ENCODE measurements around the gene PARD3B.

PARD3B gene

DNA sequence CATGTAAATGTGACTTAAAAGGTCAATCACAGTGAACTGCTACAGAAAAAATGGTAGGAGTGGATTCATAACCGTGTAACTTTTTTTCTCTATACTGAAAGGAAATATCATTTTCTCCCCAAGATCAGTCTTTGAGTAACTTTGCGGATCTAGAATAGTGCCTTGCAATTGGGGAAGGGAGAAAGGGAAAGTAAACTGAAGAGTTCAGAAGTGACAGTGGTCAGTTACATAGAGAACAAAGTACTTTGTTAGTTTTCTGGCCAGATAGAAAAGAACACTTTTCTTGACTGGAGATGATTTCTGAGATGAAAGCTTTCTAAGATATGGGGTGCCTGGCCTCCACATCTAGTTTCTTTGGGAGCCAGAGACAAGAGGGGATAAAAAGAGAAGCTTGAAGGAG is 26.6 kb downstream of the PARD3B start:
- H3K4me1 ChIP-seq (ENCODE audit: control insufficient read depth, insufficient read depth, low read length), result no peaks in the 10 kb centered on the region
- no peaks in the 10 kb centered on the region for H3K36me3 ChIP-seq (ENCODE audit: insufficient read depth, low read length)
- no peaks in the 10 kb centered on the region for H3K9me3 ChIP-seq (replicated peaks; ENCODE audit: low read length)
- H3K9ac ChIP-seq (ENCODE audit: low read depth, low read length), result no peak overlapping the region
- no peak overlapping the region for H3K4me3 ChIP-seq (ENCODE audit: low read length)
- H3K4me2 ChIP-seq (ENCODE audit: low read length), result no peak overlapping the region
- H3K27me3 ChIP-seq (ENCODE audit: control insufficient read depth, insufficient read depth, low read length), result no peaks in the 10 kb centered on the region

DNA sequence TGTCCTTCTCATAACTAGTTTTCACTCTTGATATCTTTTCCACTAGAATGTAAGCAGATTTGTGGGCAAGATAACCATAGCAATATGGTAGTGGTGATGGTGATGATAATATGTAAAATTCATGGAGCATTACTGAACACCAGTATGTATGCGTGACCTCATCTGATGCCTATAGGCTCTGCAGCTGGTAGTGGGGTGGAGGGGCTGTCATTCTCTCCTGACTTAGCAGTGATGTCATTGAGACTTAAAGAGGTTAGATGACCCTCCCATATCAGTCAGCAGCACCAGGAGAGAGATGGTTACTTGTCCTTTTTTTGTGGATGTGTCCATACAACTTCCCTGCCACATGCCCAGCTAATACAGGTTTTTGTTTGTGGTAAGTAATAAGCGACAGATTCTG is 27.9 kb downstream of the PARD3B start:
- Histone ChIP-seq H3K27me3 (ENCODE audit: control insufficient read depth, insufficient read depth, low read length) (no peaks in the 10 kb centered on the region), H3K4me1 (ENCODE audit: control insufficient read depth, insufficient read depth, low read length) (no peaks in the 10 kb centered on the region), H3K4me2 (ENCODE audit: low read length) (no peak overlapping the region), H3K36me3 (ENCODE audit: insufficient read depth, low read length) (no peaks in the 10 kb centered on the region), H3K9me3 (replicated peaks; ENCODE audit: low read length) (no peaks in the 10 kb centered on the region), H3K4me3 (ENCODE audit: low read length) (no peak overlapping the region), H3K9ac (ENCODE audit: low read depth, low read length) (no peak overlapping the region)

DNA sequence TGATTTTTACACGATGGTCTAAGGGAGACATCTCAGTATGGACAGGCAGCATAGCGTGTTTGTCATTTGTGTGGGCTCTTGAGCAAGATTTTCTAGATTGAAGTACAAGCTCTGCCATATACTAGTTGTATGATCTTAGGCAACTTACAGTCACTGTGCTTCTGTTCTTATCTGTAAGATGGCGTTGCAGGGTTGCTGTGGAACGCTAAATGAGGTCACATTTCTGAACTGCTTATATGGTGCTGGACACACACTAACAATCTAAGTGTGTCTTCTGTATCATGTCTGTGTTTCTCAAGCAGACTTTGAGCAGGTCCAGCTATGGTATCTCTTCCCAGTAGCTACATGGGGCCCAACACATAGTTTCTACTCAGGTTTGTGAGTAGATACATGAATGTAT is 29.2 kb downstream of the PARD3B start:
- H3K36me3 ChIP-seq (ENCODE audit: insufficient read depth, low read length), result no peaks in the 10 kb centered on the region
- no peak overlapping the region for H3K9ac ChIP-seq (ENCODE audit: low read depth, low read length)
- no peaks in the 10 kb centered on the region for H3K27me3 ChIP-seq (ENCODE audit: control insufficient read depth, insufficient read depth, low read length)

DNA sequence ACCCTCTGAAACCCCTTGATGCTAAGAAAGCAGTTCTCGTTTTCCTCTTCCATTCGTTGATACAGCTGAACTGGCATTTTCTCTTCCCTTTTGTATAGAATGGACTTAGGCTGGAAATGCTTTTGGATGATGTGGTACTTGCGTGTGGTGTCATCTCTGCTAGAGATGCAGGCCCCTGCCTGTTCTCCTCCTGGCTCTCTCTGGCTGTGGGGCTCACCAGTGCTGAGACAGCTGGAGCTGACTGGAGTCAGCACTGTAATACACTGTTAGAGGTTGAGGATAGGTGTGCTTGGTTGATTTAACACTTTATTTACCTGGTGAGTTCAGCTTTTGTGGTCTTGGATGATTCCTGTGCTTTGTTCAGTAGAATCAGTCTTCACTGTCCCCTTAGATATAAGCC is 30.2 kb downstream of the PARD3B start:
- Histone ChIP-seq H3K4me2 (ENCODE audit: low read length) (no peak overlapping the region), H3K36me3 (ENCODE audit: insufficient read depth, low read length) (no peaks in the 10 kb centered on the region), H3K4me3 (ENCODE audit: low read length) (no peak overlapping the region), H3K27me3 (ENCODE audit: control insufficient read depth, insufficient read depth, low read length) (no peaks in the 10 kb centered on the region), H3K4me1 (ENCODE audit: control insufficient read depth, insufficient read depth, low read length) (no peaks in the 10 kb centered on the region), H3K9me3 (replicated peaks; ENCODE audit: low read length) (no peaks in the 10 kb centered on the region), H3K9ac (ENCODE audit: low read depth, low read length) (no peak overlapping the region)

More for the DNA sequence above, 29.2 kb downstream of the PARD3B start:
- no peaks in the 10 kb centered on the region for H3K4me1 ChIP-seq (ENCODE audit: control insufficient read depth, insufficient read depth, low read length)
- no peaks in the 10 kb centered on the region for H3K9me3 ChIP-seq (replicated peaks; ENCODE audit: low read length)
- H3K4me3 ChIP-seq (ENCODE audit: low read length), result no peak overlapping the region
- H3K4me2 ChIP-seq (ENCODE audit: low read length), result no peak overlapping the region

DNA sequence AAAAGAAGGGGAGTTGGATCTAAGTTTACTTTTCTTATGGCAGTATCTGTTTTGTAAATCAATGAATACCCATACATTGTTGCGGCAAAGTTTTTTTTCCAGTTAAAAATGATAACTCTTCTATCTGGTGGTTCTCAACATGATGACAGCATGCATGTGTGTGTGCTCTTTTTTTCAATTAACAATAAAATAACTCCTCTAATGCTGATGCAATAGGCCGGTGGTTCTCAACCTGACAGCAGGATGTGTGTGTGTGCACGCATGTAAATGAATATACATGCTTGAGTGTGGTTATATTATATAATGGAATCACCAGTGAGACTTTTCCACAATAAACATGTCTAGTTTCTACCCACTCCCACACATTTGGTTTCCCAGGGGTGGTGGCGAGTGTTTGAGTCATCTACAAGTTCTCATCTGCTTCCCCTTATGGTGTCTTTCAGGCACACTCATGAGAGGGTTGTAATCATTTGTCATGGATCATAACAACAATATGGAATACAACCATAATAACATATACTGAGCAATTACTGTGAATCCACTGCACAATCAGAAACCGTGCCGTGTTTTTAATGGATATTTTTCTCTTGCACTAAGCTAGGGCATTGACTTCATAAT is 31.2 kb downstream of the PARD3B start:
- Histone ChIP-seq H3K4me1 (ENCODE audit: control insufficient read depth, insufficient read depth, low read length) (no peaks in the 10 kb centered on the region), H3K4me3 (ENCODE audit: low read length) (no peak overlapping the region)

DNA sequence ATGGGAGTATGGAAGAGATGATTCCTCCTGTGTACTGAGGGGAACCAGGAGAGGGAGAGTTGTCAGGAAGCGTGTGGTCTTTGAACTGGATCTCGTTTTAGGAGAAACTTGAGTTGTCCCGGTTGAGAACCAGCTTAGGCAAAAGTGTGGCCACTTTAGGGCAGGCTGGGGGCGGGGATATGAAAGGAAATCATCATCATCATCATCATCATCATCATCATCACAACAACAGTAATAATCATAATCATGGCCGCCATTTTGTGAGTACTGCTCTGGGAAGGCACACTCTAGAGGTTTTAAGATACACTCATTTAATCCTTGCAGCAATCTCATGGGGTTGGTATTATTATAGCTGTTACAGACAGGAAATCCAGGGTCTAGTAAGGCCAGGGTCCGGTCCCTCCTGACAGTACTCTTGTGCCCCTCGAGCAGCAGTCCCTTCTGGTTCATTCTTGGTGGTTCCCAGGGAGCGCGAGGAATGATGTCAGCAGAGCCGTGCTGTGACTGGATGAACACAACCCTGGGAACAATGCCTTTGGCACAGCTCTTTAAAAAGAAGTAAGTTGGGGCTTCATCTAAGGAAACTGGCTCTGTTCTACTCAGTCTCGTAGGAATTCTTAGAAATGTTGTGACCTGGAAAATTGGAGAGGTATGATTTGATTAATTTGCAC is 33.8 kb downstream of the PARD3B start:
- Histone ChIP-seq H3K9ac (ENCODE audit: low read depth, low read length) (no peak overlapping the region), H3K27me3 (ENCODE audit: control insufficient read depth, insufficient read depth, low read length) (no peaks in the 10 kb centered on the region), H3K4me3 (ENCODE audit: low read length) (no peak overlapping the region), H3K36me3 (ENCODE audit: insufficient read depth, low read length) (no peaks in the 10 kb centered on the region), H3K4me1 (ENCODE audit: control insufficient read depth, insufficient read depth, low read length) (no peaks in the 10 kb centered on the region), H3K4me2 (ENCODE audit: low read length) (no peak overlapping the region), H3K9me3 (replicated peaks; ENCODE audit: low read length) (no peaks in the 10 kb centered on the region)

More for the DNA sequence above, 31.2 kb downstream of the PARD3B start:
- Histone ChIP-seq H3K9ac (ENCODE audit: low read depth, low read length) (no peak overlapping the region), H3K4me2 (ENCODE audit: low read length) (no peak overlapping the region), H3K27me3 (ENCODE audit: control insufficient read depth, insufficient read depth, low read length) (no peaks in the 10 kb centered on the region), H3K9me3 (replicated peaks; ENCODE audit: low read length) (no peaks in the 10 kb centered on the region), H3K36me3 (ENCODE audit: insufficient read depth, low read length) (no peaks in the 10 kb centered on the region)

DNA sequence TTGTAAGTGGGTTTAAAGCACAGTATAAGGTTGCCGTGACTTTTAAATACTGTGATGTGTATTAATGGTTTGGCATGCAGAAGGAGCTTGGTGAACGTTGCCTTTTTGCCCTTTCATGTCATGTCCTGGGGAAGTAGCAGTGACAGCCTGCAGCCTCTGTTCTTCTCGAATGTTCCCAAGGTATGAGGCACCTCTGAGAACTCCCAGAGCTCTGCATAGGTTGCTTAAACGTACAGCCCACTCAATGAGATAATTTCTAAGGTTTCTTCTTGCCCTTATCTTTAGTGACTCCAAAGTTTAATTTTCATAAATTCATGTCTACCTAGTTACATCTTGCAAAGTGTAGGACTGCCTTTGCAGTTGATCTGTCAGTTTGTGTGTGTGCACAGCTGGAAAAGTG is 36.7 kb downstream of the PARD3B start:
- Histone ChIP-seq H3K36me3 (ENCODE audit: insufficient read depth, low read length) (no peaks in the 10 kb centered on the region), H3K4me3 (ENCODE audit: low read length) (no peak overlapping the region), H3K9me3 (replicated peaks; ENCODE audit: low read length) (no peaks in the 10 kb centered on the region), H3K27me3 (ENCODE audit: control insufficient read depth, insufficient read depth, low read length) (no peaks in the 10 kb centered on the region), H3K4me2 (ENCODE audit: low read length) (no peak overlapping the region), H3K9ac (ENCODE audit: low read depth, low read length) (no peak overlapping the region), H3K4me1 (ENCODE audit: control insufficient read depth, insufficient read depth, low read length) (no peaks in the 10 kb centered on the region)

DNA sequence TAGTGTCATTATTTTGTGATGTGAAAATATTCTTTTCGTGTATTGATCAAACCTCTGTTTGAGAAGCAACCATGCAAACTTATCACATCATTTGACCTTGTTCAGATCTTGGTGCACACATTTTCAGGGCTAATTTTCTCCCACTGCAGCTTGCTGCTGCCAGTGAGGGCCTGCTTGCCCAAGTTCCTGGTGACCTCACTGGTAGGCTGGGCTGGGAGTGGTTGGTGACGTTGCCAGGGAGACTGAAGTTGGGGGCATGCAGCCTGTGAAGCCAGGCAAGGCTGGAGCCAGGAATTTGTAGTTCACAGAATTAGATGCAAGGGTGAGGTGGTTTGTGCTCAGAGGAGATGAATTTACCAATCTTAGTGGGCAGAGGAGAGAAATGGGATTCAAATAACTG is 38.5 kb downstream of the PARD3B start:
- Histone ChIP-seq H3K4me2 (ENCODE audit: low read length) (no peak overlapping the region), H3K9ac (ENCODE audit: low read depth, low read length) (no peak overlapping the region), H3K4me1 (ENCODE audit: control insufficient read depth, insufficient read depth, low read length) (no peaks in the 10 kb centered on the region), H3K4me3 (ENCODE audit: low read length) (no peak overlapping the region), H3K27me3 (ENCODE audit: control insufficient read depth, insufficient read depth, low read length) (no peaks in the 10 kb centered on the region), H3K9me3 (replicated peaks; ENCODE audit: low read length) (no peaks in the 10 kb centered on the region), H3K36me3 (ENCODE audit: insufficient read depth, low read length) (no peaks in the 10 kb centered on the region)

DNA sequence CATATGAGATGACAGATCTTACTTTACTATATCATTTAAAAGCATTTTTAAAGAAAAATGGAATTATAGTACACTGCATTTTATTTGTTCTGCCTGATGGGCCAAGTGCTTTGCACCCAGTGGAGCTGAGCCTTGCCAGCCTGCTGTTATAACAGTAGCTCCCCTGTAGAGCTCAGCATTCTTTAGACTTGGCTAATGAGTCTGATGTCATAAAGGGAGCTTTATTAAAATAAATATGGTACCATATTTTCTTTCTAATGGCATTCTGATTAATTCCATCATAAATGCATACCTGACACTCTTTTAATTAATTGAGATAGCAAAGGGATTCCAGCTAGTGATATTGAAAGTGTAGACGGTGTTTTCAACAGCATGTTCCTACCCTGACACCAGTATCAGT is 40.7 kb downstream of the PARD3B start:
- Histone ChIP-seq H3K4me3 (ENCODE audit: low read length) (no peak overlapping the region), H3K27me3 (ENCODE audit: control insufficient read depth, insufficient read depth, low read length) (no peaks in the 10 kb centered on the region), H3K4me1 (ENCODE audit: control insufficient read depth, insufficient read depth, low read length) (no peaks in the 10 kb centered on the region), H3K36me3 (ENCODE audit: insufficient read depth, low read length) (no peaks in the 10 kb centered on the region), H3K9me3 (replicated peaks; ENCODE audit: low read length) (no peaks in the 10 kb centered on the region), H3K4me2 (ENCODE audit: low read length) (no peak overlapping the region), H3K9ac (ENCODE audit: low read depth, low read length) (no peak overlapping the region)

DNA sequence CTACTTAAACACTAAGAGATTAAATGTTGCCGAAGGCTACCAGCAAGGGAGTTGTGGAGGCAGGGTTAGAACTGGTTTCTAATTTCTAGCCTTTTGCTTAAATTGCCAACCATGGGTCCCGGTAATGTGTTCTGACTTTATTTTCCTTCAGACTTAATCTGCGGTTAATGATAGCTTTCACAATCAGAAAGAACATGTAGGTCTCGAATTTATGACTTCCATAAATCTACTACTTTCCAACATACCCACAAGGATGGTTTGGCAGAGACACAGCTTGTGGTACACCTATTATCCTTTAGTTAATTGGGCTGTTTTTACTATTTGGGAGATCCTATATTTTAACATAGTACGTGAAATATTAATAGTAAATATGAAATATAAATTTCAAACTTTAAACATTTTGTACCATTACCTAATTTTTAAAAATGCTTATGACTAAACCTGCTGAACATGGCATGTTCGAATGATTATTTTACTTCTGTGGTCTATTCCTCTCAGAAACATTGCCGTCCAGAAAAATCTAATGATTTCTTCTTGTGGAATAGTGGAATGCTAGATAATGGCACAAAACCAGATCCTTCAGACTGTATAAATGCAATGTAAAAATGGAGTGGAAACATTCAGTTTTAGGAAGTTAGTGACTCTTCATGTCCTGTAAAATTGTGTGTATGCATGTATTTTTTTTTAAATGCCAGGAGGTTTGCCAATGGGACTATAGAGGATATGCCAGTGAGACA is 41.3 kb downstream of the PARD3B start:
- Histone ChIP-seq H3K4me3 (ENCODE audit: low read length) (no peak overlapping the region), H3K4me2 (ENCODE audit: low read length) (no peak overlapping the region), H3K9ac (ENCODE audit: low read depth, low read length) (no peak overlapping the region), H3K4me1 (ENCODE audit: control insufficient read depth, insufficient read depth, low read length) (no peaks in the 10 kb centered on the region), H3K9me3 (replicated peaks; ENCODE audit: low read length) (no peaks in the 10 kb centered on the region), H3K36me3 (ENCODE audit: insufficient read depth, low read length) (no peaks in the 10 kb centered on the region), H3K27me3 (ENCODE audit: control insufficient read depth, insufficient read depth, low read length) (no peaks in the 10 kb centered on the region)

DNA sequence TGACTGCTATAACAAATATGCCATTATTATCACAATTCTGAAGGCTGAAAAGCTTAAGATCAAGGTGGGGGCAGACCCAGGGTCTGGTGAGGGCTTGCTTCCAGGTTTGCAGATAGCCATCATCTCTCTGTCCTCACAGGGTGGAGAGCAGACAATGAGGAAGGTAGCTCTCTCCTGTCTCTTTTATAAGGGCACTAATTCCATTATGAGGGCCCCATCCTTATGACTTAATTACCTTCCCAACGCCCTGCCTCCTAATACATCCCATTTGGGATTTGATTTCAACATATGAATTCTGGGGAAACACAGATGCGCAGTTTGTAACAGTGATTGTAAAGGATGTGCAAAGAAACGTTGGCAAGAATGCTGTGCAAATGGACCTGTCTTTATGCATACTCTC is 44.8 kb downstream of the PARD3B start:
- no peaks in the 10 kb centered on the region for H3K27me3 ChIP-seq (ENCODE audit: control insufficient read depth, insufficient read depth, low read length)
- no peaks in the 10 kb centered on the region for H3K9me3 ChIP-seq (replicated peaks; ENCODE audit: low read length)
- no peak overlapping the region for H3K4me3 ChIP-seq (ENCODE audit: low read length)
- no peaks in the 10 kb centered on the region for H3K4me1 ChIP-seq (ENCODE audit: control insufficient read depth, insufficient read depth, low read length)
- H3K36me3 ChIP-seq (ENCODE audit: insufficient read depth, low read length), result no peaks in the 10 kb centered on the region
- no peak overlapping the region for H3K9ac ChIP-seq (ENCODE audit: low read depth, low read length)
- no peak overlapping the region for H3K4me2 ChIP-seq (ENCODE audit: low read length)

DNA sequence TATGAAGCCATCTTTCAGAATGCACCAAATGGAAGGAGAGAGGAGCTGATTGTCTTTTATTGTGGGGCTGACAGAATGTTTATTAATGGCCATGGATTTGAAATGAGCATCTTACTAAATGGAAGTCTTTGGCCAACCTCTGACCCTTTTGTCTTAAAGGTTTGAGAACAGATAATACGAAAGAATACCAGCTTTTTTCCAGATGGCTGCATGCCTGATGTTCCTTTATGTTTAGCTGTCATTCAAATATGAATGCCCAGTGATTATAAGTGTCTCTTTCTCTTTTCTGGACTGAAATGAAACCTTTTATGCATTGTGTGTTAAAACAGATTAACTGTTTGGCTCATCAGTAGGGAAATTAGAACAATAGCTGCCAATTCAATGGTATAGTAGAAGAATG is 46.0 kb downstream of the PARD3B start:
- H3K4me1 ChIP-seq (ENCODE audit: control insufficient read depth, insufficient read depth, low read length), result no peaks in the 10 kb centered on the region
- H3K4me2 ChIP-seq (ENCODE audit: low read length), result no peak overlapping the region
- H3K9ac ChIP-seq (ENCODE audit: low read depth, low read length), result no peak overlapping the region
- no peaks in the 10 kb centered on the region for H3K27me3 ChIP-seq (ENCODE audit: control insufficient read depth, insufficient read depth, low read length)
- no peak overlapping the region for H3K4me3 ChIP-seq (ENCODE audit: low read length)
- no peaks in the 10 kb centered on the region for H3K36me3 ChIP-seq (ENCODE audit: insufficient read depth, low read length)
- H3K9me3 ChIP-seq (replicated peaks; ENCODE audit: low read length), result no peaks in the 10 kb centered on the region

Measured in skeletal muscle satellite cell (primary cell).